ENCODE results near the gene KCTD16. TPM values are rescaled to one million over a fixed set of nuclear protein-coding genes. Genes with fewer than 3 reads are reported as not detected.
A peak's percentile ranks its signal among the peaks of the same experiment; 100 is the strongest.

The KCTD16 gene
- total and polyA plus RNA-seq, 2 experiments from 2014 or later, result 0.02 to 0.76 TPM

DNA sequence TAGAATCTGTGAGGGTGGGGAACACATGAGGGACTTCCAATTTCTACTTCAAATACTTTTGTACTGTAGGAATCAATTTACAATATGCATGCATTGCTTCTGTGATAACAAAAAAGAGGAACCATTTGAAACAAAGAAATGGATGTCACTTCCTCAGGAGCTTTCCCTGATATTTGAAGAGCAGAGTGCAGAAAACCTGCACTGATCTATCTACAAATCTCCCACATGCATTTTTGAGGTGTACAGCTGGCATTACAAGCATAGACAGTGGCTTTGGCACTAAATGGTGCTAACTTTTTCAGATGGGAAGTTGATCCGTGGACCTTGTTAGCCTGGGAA, 27.9 kb upstream of the KCTD16 start:
- Mint-ChIP-seq H3K27me3 (ENCODE audit: insufficient read depth, low read depth, poor library complexity) (no peaks in the 10 kb centered on the region), H3K27ac (no peak overlapping the region), H3K4me1 (peaks cover 8% of the 10 kb centered on the region; the same call in 1 of the 3 replicates), H3K36me3 (ENCODE audit: low read depth) (no peaks in the 10 kb centered on the region), H3K9me3 (no peaks in the 10 kb centered on the region), H3K4me3 (no peak overlapping the region)
- no peak for TF ChIP-seq ZNF114 (CRISPR knock-in tag; IDR thresholded peaks at IDR 0.05)
- no peak for TF ChIP-seq POLR2AphosphoS5 (IDR thresholded peaks at IDR 0.05; ENCODE audit: low read depth)
- TF ChIP-seq, protein P1, sequence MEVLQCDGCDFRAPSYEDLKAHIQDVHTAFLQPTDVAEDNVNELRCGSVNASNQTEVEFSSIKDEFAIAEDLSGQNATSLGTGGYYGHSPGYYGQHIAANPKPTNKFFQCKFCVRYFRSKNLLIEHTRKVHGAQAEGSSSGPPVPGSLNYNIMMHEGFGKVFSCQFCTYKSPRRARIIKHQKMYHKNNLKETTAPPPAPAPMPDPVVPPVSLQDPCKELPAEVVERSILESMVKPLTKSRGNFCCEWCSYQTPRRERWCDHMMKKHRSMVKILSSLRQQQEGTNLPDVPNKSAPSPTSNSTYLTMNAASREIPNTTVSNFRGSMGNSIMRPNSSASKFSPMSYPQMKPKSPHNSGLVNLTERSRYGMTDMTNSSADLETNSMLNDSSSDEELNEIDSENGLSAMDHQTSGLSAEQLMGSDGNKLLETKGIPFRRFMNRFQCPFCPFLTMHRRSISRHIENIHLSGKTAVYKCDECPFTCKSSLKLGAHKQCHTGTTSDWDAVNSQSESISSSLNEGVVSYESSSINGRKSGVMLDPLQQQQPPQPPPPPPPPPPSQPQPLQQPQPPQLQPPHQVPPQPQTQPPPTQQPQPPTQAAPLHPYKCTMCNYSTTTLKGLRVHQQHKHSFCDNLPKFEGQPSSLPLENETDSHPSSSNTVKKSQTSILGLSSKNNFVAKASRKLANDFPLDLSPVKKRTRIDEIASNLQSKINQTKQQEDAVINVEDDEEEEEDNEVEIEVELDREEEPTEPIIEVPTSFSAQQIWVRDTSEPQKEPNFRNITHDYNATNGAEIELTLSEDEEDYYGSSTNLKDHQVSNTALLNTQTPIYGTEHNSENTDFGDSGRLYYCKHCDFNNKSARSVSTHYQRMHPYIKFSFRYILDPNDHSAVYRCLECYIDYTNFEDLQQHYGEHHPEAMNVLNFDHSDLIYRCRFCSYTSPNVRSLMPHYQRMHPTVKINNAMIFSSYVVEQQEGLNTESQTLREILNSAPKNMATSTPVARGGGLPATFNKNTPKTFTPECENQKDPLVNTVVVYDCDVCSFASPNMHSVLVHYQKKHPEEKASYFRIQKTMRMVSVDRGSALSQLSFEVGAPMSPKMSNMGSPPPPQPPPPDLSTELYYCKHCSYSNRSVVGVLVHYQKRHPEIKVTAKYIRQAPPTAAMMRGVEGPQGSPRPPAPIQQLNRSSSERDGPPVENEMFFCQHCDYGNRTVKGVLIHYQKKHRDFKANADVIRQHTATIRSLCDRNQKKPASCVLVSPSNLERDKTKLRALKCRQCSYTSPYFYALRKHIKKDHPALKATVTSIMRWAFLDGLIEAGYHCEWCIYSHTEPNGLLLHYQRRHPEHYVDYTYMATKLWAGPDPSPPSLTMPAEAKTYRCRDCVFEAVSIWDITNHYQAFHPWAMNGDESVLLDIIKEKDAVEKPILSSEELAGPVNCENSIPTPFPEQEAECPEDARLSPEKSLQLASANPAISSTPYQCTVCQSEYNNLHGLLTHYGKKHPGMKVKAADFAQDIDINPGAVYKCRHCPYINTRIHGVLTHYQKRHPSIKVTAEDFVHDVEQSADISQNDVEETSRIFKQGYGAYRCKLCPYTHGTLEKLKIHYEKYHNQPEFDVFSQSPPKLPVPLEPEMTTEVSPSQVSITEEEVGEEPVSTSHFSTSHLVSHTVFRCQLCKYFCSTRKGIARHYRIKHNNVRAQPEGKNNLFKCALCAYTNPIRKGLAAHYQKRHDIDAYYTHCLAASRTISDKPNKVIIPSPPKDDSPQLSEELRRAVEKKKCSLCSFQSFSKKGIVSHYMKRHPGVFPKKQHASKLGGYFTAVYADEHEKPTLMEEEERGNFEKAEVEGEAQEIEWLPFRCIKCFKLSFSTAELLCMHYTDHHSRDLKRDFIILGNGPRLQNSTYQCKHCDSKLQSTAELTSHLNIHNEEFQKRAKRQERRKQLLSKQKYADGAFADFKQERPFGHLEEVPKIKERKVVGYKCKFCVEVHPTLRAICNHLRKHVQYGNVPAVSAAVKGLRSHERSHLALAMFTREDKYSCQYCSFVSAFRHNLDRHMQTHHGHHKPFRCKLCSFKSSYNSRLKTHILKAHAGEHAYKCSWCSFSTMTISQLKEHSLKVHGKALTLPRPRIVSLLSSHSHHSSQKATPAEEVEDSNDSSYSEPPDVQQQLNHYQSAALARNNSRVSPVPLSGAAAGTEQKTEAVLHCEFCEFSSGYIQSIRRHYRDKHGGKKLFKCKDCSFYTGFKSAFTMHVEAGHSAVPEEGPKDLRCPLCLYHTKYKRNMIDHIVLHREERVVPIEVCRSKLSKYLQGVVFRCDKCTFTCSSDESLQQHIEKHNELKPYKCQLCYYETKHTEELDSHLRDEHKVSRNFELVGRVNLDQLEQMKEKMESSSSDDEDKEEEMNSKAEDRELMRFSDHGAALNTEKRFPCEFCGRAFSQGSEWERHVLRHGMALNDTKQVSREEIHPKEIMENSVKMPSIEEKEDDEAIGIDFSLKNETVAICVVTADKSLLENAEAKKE (CRISPR knock-in tag; IDR thresholded peaks at IDR 0.05), result no peak
- TF ChIP-seq CREB1 (CRISPR knock-in tag; IDR thresholded peaks at IDR 0.05; ENCODE audit: low read depth), result no peak
- no peak for TF ChIP-seq NANOG (IDR thresholded peaks at IDR 0.05; ENCODE audit: borderline replicate concordance)
- TF ChIP-seq EZH2 (IDR thresholded peaks at IDR 0.05; ENCODE audit: low read depth, unreplicated experiment), result no peak
- TF ChIP-seq, protein P2, sequence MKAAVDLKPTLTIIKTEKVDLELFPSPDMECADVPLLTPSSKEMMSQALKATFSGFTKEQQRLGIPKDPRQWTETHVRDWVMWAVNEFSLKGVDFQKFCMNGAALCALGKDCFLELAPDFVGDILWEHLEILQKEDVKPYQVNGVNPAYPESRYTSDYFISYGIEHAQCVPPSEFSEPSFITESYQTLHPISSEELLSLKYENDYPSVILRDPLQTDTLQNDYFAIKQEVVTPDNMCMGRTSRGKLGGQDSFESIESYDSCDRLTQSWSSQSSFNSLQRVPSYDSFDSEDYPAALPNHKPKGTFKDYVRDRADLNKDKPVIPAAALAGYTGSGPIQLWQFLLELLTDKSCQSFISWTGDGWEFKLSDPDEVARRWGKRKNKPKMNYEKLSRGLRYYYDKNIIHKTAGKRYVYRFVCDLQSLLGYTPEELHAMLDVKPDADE (IDR thresholded peaks at IDR 0.05), result no peak
- no peak for TF ChIP-seq ZNF331 (CRISPR knock-in tag; IDR thresholded peaks at IDR 0.05; ENCODE audit: low read depth)
- no peak for TF ChIP-seq JUNB (IDR thresholded peaks at IDR 0.05; ENCODE audit: unreplicated experiment)
- TF ChIP-seq REST (IDR thresholded peaks at IDR 0.05; ENCODE audit: unreplicated experiment), result no peak
- no peak for TF ChIP-seq EZH2phosphoT487 (IDR thresholded peaks at IDR 0.05; ENCODE audit: unreplicated experiment)
- TF ChIP-seq STAT1 (IDR thresholded peaks at IDR 0.05; ENCODE audit: unreplicated experiment), result no peak
- TF ChIP-seq, protein P3, sequence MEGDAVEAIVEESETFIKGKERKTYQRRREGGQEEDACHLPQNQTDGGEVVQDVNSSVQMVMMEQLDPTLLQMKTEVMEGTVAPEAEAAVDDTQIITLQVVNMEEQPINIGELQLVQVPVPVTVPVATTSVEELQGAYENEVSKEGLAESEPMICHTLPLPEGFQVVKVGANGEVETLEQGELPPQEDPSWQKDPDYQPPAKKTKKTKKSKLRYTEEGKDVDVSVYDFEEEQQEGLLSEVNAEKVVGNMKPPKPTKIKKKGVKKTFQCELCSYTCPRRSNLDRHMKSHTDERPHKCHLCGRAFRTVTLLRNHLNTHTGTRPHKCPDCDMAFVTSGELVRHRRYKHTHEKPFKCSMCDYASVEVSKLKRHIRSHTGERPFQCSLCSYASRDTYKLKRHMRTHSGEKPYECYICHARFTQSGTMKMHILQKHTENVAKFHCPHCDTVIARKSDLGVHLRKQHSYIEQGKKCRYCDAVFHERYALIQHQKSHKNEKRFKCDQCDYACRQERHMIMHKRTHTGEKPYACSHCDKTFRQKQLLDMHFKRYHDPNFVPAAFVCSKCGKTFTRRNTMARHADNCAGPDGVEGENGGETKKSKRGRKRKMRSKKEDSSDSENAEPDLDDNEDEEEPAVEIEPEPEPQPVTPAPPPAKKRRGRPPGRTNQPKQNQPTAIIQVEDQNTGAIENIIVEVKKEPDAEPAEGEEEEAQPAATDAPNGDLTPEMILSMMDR (conservative IDR thresholded peaks at IDR 0.05; ENCODE audit: low read depth in 2 of 2), result no peak
- Histone ChIP-seq H3K9me2 (ENCODE audit: insufficient read depth) (no peaks in the 10 kb centered on the region), H3K27ac (ENCODE audit: low read depth) (no peak overlapping the region), H3K4me3 (no peak overlapping the region), H3K4me1 (ENCODE audit: insufficient read depth) (no peaks in the 10 kb centered on the region), H3K79me2 (replicated peaks; ENCODE audit: insufficient read depth) (no peaks in the 10 kb centered on the region), H3K4me2 (no peak overlapping the region), H3K36me3 (ENCODE audit: insufficient read depth) (no peaks in the 10 kb centered on the region), H4K20me1 (replicated peaks; ENCODE audit: insufficient read depth) (no peaks in the 10 kb centered on the region), H3K27me3 (ENCODE audit: insufficient read depth) (no peaks in the 10 kb centered on the region), H2AFZ (peak overlapping the region; percentile 54; the same call in 1 of the 2 replicates), H3F3A (replicated peaks; ENCODE audit: low read depth) (no peaks in the 10 kb centered on the region)
- DNase-seq (ENCODE audit: low spot score) (no peak), ATAC-seq (no peak)
